ENCODE results near the gene FAM98C.

FAM98C gene

DNA sequence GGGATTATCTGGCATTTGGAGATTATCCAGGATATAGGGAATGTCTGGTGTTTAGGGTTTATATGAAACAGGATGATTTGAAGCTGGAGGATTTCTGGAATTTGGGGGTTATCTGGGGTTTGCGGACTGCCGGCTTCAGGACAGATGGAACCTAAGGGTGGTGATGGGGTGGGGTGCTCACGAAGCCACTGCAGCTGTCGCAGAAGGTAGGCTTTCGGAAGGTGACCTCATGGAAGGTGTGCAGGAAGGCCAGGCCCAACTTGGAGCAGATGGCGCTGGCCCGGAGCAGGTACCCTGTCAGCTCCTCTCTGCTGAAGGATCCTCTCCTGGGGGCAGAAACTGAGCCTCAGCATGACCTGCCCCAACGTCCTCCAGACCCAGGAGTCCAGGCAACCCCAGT is 9.6 kb downstream of the FAM98C start:
- H3K4me3 ChIP-seq (IDR thresholded peaks at IDR 0.05; ENCODE audit: insufficient read depth, low read depth, low read length): no peak overlapping the region
- peaks cover 13% of the 10 kb centered on the region; the same call in 1 of the 2 replicates for H3K27me3 ChIP-seq (ENCODE audit: insufficient read depth, low read depth)
- H3K79me2 ChIP-seq (ENCODE audit: insufficient read depth, low read depth): no peaks in the 10 kb centered on the region
- no peak overlapping the region for H2AFZ ChIP-seq (ENCODE audit: low read depth)
- no peak overlapping the region for H3K27ac ChIP-seq
- peaks cover 1% of the 10 kb centered on the region for H3K4me1 ChIP-seq (ENCODE audit: low read depth, poor library complexity, severe bottlenecking)
- no peaks in the 10 kb centered on the region for H3K36me3 ChIP-seq (ENCODE audit: insufficient read depth)
- no peak overlapping the region for H3K9ac ChIP-seq
- no peak overlapping the region for H3K4me2 ChIP-seq
- TF ChIP-seq, protein P1, sequence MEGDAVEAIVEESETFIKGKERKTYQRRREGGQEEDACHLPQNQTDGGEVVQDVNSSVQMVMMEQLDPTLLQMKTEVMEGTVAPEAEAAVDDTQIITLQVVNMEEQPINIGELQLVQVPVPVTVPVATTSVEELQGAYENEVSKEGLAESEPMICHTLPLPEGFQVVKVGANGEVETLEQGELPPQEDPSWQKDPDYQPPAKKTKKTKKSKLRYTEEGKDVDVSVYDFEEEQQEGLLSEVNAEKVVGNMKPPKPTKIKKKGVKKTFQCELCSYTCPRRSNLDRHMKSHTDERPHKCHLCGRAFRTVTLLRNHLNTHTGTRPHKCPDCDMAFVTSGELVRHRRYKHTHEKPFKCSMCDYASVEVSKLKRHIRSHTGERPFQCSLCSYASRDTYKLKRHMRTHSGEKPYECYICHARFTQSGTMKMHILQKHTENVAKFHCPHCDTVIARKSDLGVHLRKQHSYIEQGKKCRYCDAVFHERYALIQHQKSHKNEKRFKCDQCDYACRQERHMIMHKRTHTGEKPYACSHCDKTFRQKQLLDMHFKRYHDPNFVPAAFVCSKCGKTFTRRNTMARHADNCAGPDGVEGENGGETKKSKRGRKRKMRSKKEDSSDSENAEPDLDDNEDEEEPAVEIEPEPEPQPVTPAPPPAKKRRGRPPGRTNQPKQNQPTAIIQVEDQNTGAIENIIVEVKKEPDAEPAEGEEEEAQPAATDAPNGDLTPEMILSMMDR (conservative IDR thresholded peaks at IDR 0.05; ENCODE audit: low read depth, low read length): no peak
- no peaks in the 10 kb centered on the region for H4K20me1 ChIP-seq (ENCODE audit: insufficient read depth)

- Histone ChIP-seq H4K20me1 (ENCODE audit: insufficient read depth) (no peaks in the 10 kb centered on the region), H3K9ac (no peak overlapping the region), H3K27ac (no peak overlapping the region), H3K4me1 (ENCODE audit: low read depth, poor library complexity, severe bottlenecking) (peaks cover 4% of the 10 kb centered on the region), H3K4me2 (no peak overlapping the region), H3K36me3 (ENCODE audit: insufficient read depth) (no peaks in the 10 kb centered on the region), H3K27me3 (ENCODE audit: insufficient read depth, low read depth) (peaks cover 13% of the 10 kb centered on the region; the same call in 1 of the 2 replicates), H2AFZ (ENCODE audit: low read depth) (no peak overlapping the region), H3K79me2 (ENCODE audit: insufficient read depth, low read depth) (no peaks in the 10 kb centered on the region), H3K4me3 (IDR thresholded peaks at IDR 0.05; ENCODE audit: insufficient read depth, low read depth, low read length) (no peak overlapping the region)
- TF ChIP-seq, protein P1 (conservative IDR thresholded peaks at IDR 0.05; ENCODE audit: low read depth, low read length): no peak
These were observed 10.1 kb downstream of the FAM98C start for GRCh38 chr19:38412961-38413360.

GRCh38 chr19:38413416-38413815 is 10.5 kb downstream of the FAM98C start:
- Histone ChIP-seq H2AFZ (ENCODE audit: low read depth) (no peak overlapping the region), H3K4me3 (IDR thresholded peaks at IDR 0.05; ENCODE audit: insufficient read depth, low read depth, low read length) (no peak overlapping the region), H3K27me3 (ENCODE audit: insufficient read depth, low read depth) (peaks cover 14% of the 10 kb centered on the region; the same call in 1 of the 2 replicates), H3K9ac (no peak overlapping the region), H3K79me2 (ENCODE audit: insufficient read depth, low read depth) (no peaks in the 10 kb centered on the region), H3K27ac (no peak overlapping the region), H3K4me2 (no peak overlapping the region), H3K36me3 (ENCODE audit: insufficient read depth) (no peaks in the 10 kb centered on the region), H3K4me1 (ENCODE audit: low read depth, poor library complexity, severe bottlenecking) (peaks cover 4% of the 10 kb centered on the region), H4K20me1 (ENCODE audit: insufficient read depth) (no peaks in the 10 kb centered on the region)
- TF ChIP-seq, protein P1 (conservative IDR thresholded peaks at IDR 0.05; ENCODE audit: low read depth, low read length): no peak

GRCh38 chr19:38417146-38417543 is 14.3 kb downstream of the FAM98C start:
- no peaks in the 10 kb centered on the region for H3K36me3 ChIP-seq (ENCODE audit: insufficient read depth)
- peaks cover 31% of the 10 kb centered on the region; the same call in 1 of the 2 replicates for H3K27me3 ChIP-seq (ENCODE audit: insufficient read depth, low read depth)
- no peak overlapping the region for H3K4me3 ChIP-seq (IDR thresholded peaks at IDR 0.05; ENCODE audit: insufficient read depth, low read depth, low read length)
- TF ChIP-seq, protein P1 (conservative IDR thresholded peaks at IDR 0.05; ENCODE audit: low read depth, low read length): no peak
- H3K27ac ChIP-seq: no peak overlapping the region
- no peak overlapping the region for H2AFZ ChIP-seq (ENCODE audit: low read depth)
- H4K20me1 ChIP-seq (ENCODE audit: insufficient read depth): no peaks in the 10 kb centered on the region
- H3K79me2 ChIP-seq (ENCODE audit: insufficient read depth, low read depth): no peaks in the 10 kb centered on the region
- H3K4me2 ChIP-seq: no peak overlapping the region
- peaks cover 4% of the 10 kb centered on the region for H3K4me1 ChIP-seq (ENCODE audit: low read depth, poor library complexity, severe bottlenecking)
- no peak overlapping the region for H3K9ac ChIP-seq
